Measurements from ENCODE around the gene CPEB4. TPM values are rescaled to one million over a fixed set of nuclear protein-coding genes. Genes with fewer than 3 reads are reported as not detected.

CPEB4 gene
- total and polyA plus RNA-seq, 9 of the 15 experiments (the other 6 are each of a cell fraction or from before 2014, with no cell fraction given), result 7.4 to 21.3 (median 12.4) TPM

GRCh38 chr5:173862047-173862477 lies 26.1 kb upstream of the CPEB4 start (continued):
- TF ChIP-seq SMAD4 (CRISPR knock-in tag; conservative IDR thresholded peaks at IDR 0.05) (peak; percentile 37), GTF2A2 (tag; IDR thresholded peaks at IDR 0.05) (no peak), SMARCA5 (IDR thresholded peaks at IDR 0.05) (peak; percentile 93), RFX7 (CRISPR knock-in tag; IDR thresholded peaks at IDR 0.05) (no peak), POLR3G (IDR thresholded peaks at IDR 0.05; ENCODE audit: extremely low read depth, insufficient read length, insufficient replicate concordance) (no peak), SIX5 (IDR thresholded peaks at IDR 0.05; ENCODE audit: borderline replicate concordance in 1 of 2, insufficient read depth in 1 of 2, low read depth in 1 of 2, low read length in 2 of 2) (no peak), CBX3 (IDR thresholded peaks at IDR 0.05; ENCODE audit: borderline replicate concordance in 1 of 2, low read length in 2 of 2) (0 out of 3 replicates have a peak, but pooled peaks of 1 of the 2 experiments have one; percentile 52), ZNF449 (CRISPR knock-in tag; IDR thresholded peaks at IDR 0.05) (no peak), ARID2 (IDR thresholded peaks at IDR 0.05) (0 out of 2 replicates have a peak, but pooled peaks have one; percentile 6), HDAC1 (IDR thresholded peaks at IDR 0.05) (peak in 1 of 2 experiments; percentile 60; a peak in 1 of 4 replicates), DDX20 (tag; IDR thresholded peaks at IDR 0.05; ENCODE audit: low read depth) (no peak), SMARCB1 (IDR thresholded peaks at IDR 0.05; ENCODE audit: insufficient read length, low read depth) (no peak), ZNF224 (CRISPR knock-in tag; IDR thresholded peaks at IDR 0.05) (no peak), ZNF3 (CRISPR knock-in tag; IDR thresholded peaks at IDR 0.05) (no peak), TCFL5 (CRISPR knock-in tag; conservative IDR thresholded peaks at IDR 0.05) (no peak), DMBX1 (CRISPR knock-in tag; IDR thresholded peaks at IDR 0.05; ENCODE audit: borderline replicate concordance) (peak; percentile 58; the same call in 1 of the 2 replicates), DACH1 (IDR thresholded peaks at IDR 0.05; ENCODE audit: partially characterized antibody) (peak; percentile 26), TAL1 (IDR thresholded peaks at IDR 0.05) (peak; percentile 72), ATF7 (IDR thresholded peaks at IDR 0.05) (no peak), ZNF668 (CRISPR knock-in tag; IDR thresholded peaks at IDR 0.05) (no peak), KDM4B (IDR thresholded peaks at IDR 0.05; ENCODE audit: borderline replicate concordance in 2 of 2, low read depth in 1 of 2) (no peak), ZNF217 (CRISPR knock-in tag; IDR thresholded peaks at IDR 0.05) (no peak)
- TF ChIP-seq, protein P1, sequence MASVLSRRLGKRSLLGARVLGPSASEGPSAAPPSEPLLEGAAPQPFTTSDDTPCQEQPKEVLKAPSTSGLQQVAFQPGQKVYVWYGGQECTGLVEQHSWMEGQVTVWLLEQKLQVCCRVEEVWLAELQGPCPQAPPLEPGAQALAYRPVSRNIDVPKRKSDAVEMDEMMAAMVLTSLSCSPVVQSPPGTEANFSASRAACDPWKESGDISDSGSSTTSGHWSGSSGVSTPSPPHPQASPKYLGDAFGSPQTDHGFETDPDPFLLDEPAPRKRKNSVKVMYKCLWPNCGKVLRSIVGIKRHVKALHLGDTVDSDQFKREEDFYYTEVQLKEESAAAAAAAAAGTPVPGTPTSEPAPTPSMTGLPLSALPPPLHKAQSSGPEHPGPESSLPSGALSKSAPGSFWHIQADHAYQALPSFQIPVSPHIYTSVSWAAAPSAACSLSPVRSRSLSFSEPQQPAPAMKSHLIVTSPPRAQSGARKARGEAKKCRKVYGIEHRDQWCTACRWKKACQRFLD (CRISPR knock-in tag; IDR thresholded peaks at IDR 0.05), result no peak
- TF ChIP-seq, protein P2, sequence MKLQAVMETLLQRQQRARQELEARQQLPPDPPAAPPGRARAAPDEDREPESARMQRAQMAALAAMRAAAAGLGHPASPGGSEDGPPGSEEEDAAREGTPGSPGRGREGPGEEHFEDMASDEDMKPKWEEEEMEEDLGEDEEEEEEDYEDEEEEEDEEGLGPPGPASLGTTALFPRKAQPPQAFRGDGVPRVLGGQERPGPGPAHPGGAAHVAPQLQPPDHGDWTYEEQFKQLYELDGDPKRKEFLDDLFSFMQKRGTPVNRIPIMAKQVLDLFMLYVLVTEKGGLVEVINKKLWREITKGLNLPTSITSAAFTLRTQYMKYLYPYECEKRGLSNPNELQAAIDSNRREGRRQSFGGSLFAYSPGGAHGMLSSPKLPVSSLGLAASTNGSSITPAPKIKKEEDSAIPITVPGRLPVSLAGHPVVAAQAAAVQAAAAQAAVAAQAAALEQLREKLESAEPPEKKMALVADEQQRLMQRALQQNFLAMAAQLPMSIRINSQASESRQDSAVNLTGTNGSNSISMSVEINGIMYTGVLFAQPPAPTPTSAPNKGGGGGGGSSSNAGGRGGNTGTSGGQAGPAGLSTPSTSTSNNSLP (IDR thresholded peaks at IDR 0.05; ENCODE audit: borderline replicate concordance, low read depth, low read length), result peak; percentile 43; the same call in 1 of the 2 replicates
- TF ChIP-seq, protein P3, sequence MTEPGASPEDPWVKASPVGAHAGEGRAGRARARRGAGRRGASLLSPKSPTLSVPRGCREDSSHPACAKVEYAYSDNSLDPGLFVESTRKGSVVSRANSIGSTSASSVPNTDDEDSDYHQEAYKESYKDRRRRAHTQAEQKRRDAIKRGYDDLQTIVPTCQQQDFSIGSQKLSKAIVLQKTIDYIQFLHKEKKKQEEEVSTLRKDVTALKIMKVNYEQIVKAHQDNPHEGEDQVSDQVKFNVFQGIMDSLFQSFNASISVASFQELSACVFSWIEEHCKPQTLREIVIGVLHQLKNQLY (CRISPR knock-in tag; conservative IDR thresholded peaks at IDR 0.05), result no peak
